ENCODE results near the gene SMG6. TPM values are rescaled to one million over a fixed set of nuclear protein-coding genes. Genes with fewer than 3 reads are reported as not detected.

Gene SMG6
- total and polyA plus RNA-seq, 2 of the 4 experiments (the other 2 are of a cell fraction) = 16.3 to 30.3 TPM

- no peak for TF ChIP-seq MAFK (IDR thresholded peaks at IDR 0.05; ENCODE audit: low read depth, low read length)
Measured at GRCh38 chr17:2188971-2189630, 114.5 kb downstream of the SMG6 start (continued).

GRCh38 chr17:2187758-2188157 is 115.8 kb downstream of the SMG6 start:
- H2BK5ac ChIP-seq (ENCODE audit: low read depth, low read length, poor library complexity, severe bottlenecking) = no peak overlapping the region
- TF ChIP-seq MAFK (IDR thresholded peaks at IDR 0.05; ENCODE audit: low read depth, low read length) (no peak), RCOR1 (IDR thresholded peaks at IDR 0.05; ENCODE audit: insufficient replicate concordance, low read length) (no peak), RAD21 (IDR thresholded peaks at IDR 0.05; ENCODE audit: low read length) (no peak), MAZ (IDR thresholded peaks at IDR 0.05; ENCODE audit: borderline replicate concordance, low read depth, low read length) (no peak), RFX5 (IDR thresholded peaks at IDR 0.05; ENCODE audit: low read depth, low read length) (no peak), MXI1 (IDR thresholded peaks at IDR 0.05; ENCODE audit: borderline replicate concordance, low read depth, low read length) (no peak), CTCF (conservative IDR thresholded peaks at IDR 0.05; ENCODE audit: low read depth, low read length) (no peak)
- intact Hi-C loops (cut with micrococcal nuclease) = no loop called here
- peaks cover 27% of the 10 kb centered on the region for H3K36me3 ChIP-seq (ENCODE audit: control insufficient read depth, insufficient read depth, low read length)
- peak overlapping the region; percentile 8; the same call in 1 of the 2 replicates for H2AK5ac ChIP-seq (ENCODE audit: low read depth, low read length)
- ChIA-PET POLR2A (ENCODE audit: unreplicated experiment) (no interaction called here), CTCF (no interaction called here)
- no TSS peak for BruUV-seq (replicated peaks)
- dilution Hi-C loops (cut with HindIII; ENCODE audit: low sequenced_read_pairs, unreplicated experiment) = no loop called here
- no peak overlapping the region for H3K56ac ChIP-seq (ENCODE audit: extremely low read depth, insufficient read depth, low read length)
- H3K79me1 ChIP-seq (ENCODE audit: low read depth in 1 of 2, low read length in 2 of 2) = peaks cover 37 to 67% of the 10 kb centered on the region in 2 experiments
- no peak overlapping the region for H3K4ac ChIP-seq (ENCODE audit: low read depth, low read length)
- H4K5ac ChIP-seq (ENCODE audit: low read depth, low read length) = no peak overlapping the region
- no peaks in the 10 kb centered on the region for H3K27me3 ChIP-seq (ENCODE audit: control insufficient read depth, insufficient read depth, low read length)
- H3K14ac ChIP-seq (replicated peaks; ENCODE audit: low read depth, low read length) = no peak overlapping the region
- DNase-seq = no peak
- WGBS, 2 experiments (ENCODE audit: extremely low coverage in 2 of 2, insufficient read length in 1 of 2) = no CpG with 5 or more reads among the region's 5 CpGs
- no peaks in the 10 kb centered on the region for H3K9me3 ChIP-seq (ENCODE audit: control insufficient read depth, insufficient read depth, low read length)
- no peak overlapping the region for H2BK20ac ChIP-seq (ENCODE audit: low read depth, low read length)
- H4K91ac ChIP-seq (ENCODE audit: insufficient read depth, low read depth, low read length) = no peak overlapping the region
- no peak overlapping the region for H2AFZ ChIP-seq (replicated peaks; ENCODE audit: low read length, poor library complexity)
- no peak for ATAC-seq (ENCODE audit: low read depth)
- in situ Hi-C loops (cut with MboI; ENCODE audit: low sequenced_read_pairs) = no loop called here
- no peak overlapping the region for H3K4me2 ChIP-seq (ENCODE audit: low read depth, low read length)
- H2AK9ac ChIP-seq (replicated peaks; ENCODE audit: low read depth, low read length, poor library complexity) = no peak overlapping the region
- H3K9me1 ChIP-seq (ENCODE audit: insufficient read depth, low read length) = peaks cover 32% of the 10 kb centered on the region
- no peak overlapping the region for H2BK15ac ChIP-seq (ENCODE audit: low read depth, low read length)
- no peak overlapping the region for H4K8ac ChIP-seq (ENCODE audit: low read depth in 2 of 2, low read length in 2 of 2)
- H3K23ac ChIP-seq (ENCODE audit: low read depth, low read length) = no peak overlapping the region
- H3K9ac ChIP-seq (ENCODE audit: low read depth, low read length) = no peak overlapping the region
- H3K4me1 ChIP-seq (ENCODE audit: control insufficient read depth, insufficient read depth, low read length) = peaks cover 18% of the 10 kb centered on the region
- H3K27ac ChIP-seq (ENCODE audit: insufficient read depth, low read length) = no peak overlapping the region
- H4K20me1 ChIP-seq (ENCODE audit: insufficient read depth, low read length) = no peaks in the 10 kb centered on the region
- no peak overlapping the region for H3K4me3 ChIP-seq (ENCODE audit: insufficient read depth, low read depth, low read length)
- H3K18ac ChIP-seq (ENCODE audit: low read depth, low read length) = no peak overlapping the region
- no peak overlapping the region for H2BK120ac ChIP-seq (ENCODE audit: low read depth, low read length)
